HG02678 (cell line): ENCODE results near the gene GNG12.

Source experiments
- ATAC-seq: cut with Tn5 transposase; IDR thresholded peaks from one replicate; pipeline ENCODE4 v1.9.1; 2021; ENCODE audit warnings: mild to moderate bottlenecking, moderate library complexity; ENCODE audit not compliant: unreplicated experiment

The GNG12 gene

GRCh38 chr1:67755619-67756018, 77.6 kb downstream of the GNG12 start:
- no peak for ATAC-seq

- ATAC-seq = no peak
Observed at GRCh38 chr1:67755160-67755559, 78.1 kb downstream of the GNG12 start.

- ATAC-seq = no peak
Observed at GRCh38 chr1:67754526-67754920, 78.7 kb downstream of the GNG12 start.

GRCh38 chr1:67753776-67754525, 79.3 kb downstream of the GNG12 start:
- no peak for ATAC-seq

DNA sequence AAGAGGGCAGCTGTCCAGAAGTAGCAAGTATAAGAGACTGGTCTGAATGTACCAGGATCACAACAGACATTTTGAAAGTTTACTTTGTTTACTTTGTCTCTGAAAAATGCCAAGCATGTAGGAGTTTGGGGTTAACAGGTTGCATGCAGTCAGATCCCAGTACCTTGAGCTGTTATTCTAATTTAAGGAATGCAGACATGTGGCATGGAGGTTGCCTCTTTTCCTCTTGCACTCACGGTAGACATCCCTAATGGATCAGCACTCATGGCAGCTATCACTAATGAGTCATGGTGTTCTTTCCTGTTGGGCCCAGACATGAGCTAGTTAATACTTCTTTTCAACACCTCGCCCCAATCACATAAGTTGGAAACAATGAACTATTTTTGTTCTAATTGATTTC, 81.0 kb downstream of the GNG12 start:
- no peak for ATAC-seq

GRCh38 chr1:67750691-67751054, 82.6 kb downstream of the GNG12 start:
- ATAC-seq = no peak

DNA sequence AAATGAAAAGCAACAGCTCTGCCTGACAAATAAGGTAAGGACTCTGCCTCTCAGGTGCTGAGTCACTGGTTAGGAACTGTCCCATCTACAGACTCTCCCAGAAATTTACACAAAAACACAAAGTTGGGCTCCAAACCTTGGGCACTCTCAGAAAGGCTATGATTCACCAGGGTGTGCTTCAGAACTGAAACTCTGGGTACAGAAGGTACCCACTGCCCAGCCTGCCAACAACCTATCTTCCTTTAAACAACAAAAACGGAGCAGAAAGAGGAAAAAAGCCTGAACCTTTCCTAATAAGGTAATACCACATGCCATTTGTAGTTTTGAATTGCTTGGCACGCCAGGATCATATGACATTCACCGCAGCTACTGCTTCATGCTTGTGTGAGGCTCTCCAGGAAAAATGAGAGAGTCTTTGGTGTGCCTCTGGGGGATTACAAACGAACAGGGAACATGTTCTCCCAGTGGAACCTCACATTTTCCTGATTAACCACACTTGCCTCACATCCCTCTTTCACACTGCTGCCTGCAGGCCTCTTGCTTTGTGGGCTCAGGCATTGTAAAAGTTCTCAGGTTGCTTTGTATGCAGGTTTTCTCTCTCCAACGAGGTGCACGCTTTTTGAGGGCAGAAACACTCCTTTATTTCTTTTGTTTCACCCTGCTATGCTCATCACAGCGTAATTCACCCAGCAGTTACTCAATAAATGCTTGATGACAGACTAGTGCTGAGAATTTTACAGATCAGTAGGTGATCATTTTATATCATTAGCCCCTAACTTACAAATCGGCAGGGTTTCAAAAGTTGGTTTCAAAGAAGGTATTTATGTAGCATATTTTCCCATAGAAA, 83.2 kb downstream of the GNG12 start:
- no peak for ATAC-seq

DNA sequence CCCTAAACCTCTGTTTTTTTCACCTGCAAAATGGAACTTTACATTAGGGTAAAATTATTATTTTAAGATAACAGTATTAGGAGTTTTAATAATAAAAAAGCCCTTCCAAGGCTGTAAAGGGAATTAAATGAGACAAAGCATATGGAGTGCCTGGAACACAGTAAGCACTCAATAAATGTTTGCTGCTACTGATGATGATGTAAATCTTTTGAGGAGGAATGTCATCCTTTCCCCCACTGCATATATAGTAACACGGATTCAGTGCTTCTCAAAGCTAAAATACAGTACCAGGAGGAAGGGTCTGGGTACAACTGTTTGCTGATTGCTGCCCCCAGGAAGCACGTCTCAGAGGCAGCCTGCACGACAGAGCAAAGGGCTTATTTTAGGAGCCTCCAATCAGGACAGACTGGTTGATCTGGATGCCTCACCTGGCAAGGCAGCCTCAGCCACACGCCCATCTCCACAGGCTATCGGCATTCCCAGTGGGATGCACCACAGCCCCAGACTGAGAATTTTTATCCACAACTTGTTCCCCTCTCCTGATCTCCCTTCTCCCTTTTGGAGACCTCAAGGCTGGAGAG, 83.9 kb downstream of the GNG12 start:
- ATAC-seq = no peak

DNA sequence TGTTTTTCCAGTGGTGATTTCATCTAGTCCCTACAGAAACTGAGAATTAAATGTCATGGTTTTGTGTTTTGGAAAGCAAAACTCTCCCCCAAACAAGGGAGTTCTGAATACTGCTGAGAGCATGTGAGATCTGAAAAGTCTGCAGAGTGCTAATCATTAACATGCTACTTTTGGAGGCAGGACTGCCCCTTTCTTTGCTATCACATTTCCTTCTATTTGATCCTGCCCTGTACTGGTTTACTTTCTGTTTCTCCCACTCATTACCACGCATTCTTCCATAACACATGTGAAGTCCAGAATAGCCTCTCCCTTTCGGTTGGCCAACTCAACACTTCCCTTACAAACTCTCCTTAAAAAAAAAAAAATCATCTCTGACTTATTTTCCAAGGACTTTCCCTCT, 84.6 kb downstream of the GNG12 start:
- ATAC-seq = peak; percentile 94

GRCh38 chr1:67747671-67748546, 85.4 kb downstream of the GNG12 start:
- no peak for ATAC-seq

DNA sequence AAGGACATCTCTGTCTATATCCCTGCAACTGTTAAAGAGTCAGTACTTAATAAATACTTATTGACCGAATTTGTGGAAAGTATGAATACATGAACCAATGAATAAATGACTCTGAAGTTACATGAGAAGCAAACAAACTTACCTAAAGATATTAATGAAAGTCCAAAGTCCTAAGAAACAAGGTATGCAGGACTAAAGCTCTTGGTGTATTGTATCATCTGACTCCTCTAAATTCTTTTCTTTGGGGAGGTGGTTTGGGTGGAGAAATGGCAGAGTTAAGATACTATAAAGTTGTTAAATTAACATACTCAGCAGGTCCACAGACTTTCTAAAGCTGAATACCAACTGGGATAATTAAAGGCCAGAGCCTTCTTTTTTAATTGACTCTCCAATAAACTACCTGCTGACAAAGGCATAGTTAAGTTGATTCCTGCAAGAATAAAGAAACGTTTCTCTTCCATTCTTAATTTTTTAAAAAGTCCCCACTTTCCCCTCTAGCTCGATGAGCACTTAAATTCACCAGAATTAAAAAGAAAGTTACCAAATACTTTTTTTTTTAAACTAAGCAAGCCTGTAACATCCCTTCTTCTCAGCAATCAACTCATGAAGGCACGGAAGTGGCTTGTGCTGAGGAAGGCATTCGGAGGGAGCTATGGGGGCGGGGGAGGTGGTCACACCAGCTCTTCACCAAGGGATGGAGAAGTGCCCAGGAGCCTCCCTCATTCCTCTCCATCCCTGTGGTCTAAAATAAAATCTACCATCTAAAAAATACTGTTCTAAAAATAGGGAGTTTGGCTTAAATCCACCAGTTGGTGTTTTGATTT, 87.2 kb downstream of the GNG12 start:
- no peak for ATAC-seq

DNA sequence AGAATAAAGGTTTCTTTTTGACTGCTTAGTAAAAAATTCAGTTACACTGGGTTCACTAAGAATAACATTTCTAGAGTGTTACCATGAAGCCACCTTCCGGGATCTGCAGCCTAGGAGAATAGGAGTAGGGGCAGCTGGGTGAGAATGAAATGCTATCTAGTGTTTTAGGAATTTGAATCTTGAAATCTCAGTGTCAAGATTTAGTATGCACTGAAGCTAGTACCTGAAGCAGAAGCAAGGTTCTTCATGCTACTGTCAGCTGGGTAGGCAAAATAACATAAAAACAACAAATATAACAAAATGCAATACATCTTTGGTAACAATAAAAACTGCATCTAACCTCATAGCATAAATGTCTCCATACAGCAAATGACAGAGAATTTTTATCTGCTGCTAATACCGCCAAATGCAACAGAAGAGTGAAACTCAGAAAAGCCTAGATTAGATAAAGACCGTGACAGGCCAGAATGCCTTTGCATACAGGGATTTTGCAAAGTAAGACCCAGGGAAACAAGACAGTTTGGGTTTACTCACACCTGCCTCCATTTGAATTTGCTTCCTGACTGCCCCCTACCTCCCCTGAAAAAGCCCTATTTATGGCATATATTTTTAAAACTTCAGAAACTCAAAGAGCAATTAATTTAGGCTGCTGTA, 90.1 kb downstream of the GNG12 start:
- ATAC-seq = peak; percentile 66

GRCh38 chr1:67741736-67742135, 91.5 kb downstream of the GNG12 start:
- no peak for ATAC-seq

- no peak for ATAC-seq
Observed at GRCh38 chr1:67741121-67741520, 92.1 kb downstream of the GNG12 start.

DNA sequence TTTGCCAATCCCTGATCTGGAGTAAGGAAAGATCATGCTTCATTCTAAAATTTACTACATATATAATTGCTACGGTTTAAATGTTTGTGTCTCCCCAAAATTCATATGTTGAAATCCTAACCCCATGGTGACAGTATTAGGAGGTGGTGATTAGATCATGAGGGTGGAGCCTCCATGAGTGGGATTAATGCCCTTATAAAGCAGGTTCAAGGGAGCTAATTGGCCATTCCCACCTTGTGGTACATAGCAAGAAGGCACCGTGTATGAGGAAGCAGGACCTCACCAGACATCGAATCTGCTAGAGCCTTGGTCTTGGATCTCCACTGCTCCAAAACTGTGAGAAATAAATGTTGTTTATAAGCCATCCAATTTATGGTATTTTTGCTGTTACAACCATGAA, 92.7 kb downstream of the GNG12 start:
- no peak for ATAC-seq

DNA sequence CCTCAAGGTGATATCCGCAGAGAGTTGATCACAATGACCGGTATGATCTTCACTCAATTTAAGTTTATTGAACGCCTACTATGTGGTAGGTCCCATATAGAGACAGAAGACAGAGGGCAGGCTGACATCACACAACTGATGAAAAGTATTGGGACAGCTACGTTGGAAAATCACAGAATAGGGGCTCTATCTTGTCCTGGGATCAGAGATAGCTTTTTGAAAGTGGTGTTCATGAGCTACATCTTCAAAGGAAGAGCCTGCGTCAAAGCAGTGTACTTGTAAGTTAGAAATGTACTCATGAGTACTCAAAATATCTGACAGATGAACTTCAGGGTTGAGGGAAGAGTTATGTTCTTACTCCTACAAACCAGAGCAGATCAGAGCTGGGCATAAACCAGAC, 93.9 kb downstream of the GNG12 start:
- ATAC-seq = no peak

DNA sequence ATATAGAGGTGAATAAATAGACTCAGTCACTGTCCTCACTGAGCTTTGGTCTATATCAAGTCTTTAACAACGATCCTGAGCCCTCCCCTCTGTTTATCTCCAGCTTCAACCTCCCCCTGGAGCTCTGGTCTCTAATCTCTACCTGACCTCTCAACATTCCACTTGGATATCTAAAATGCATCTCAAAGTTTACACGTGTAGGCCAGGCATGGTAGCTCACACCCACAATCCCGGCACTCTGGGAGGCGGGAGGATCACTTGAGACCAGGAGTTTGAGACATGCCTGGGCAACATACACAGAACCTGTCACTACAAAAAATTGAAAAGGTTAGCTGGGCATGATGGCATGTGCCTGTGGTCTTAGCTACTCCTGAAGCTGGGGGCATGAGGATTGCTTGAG, 94.9 kb downstream of the GNG12 start:
- ATAC-seq = no peak

DNA sequence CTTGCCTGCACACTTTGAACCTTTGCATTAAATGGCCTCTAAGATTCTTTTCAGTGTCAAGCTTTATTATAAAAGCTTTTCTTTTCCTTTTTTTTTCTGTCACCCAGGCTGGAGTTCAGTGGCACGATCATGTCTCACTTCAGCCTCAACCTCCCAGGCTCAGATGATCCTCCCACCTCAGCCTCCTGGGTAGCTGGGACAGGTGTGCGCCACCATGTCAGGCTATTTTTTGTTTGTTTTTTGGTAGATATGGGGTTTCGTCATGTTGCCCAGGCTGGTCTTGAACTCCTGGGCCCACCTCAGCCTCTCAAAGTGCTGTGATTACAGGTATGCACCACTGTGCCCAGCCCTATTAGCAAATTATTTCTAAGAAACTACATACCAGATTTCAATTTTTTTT, 95.4 kb downstream of the GNG12 start:
- ATAC-seq = no peak

GRCh38 chr1:67736750-67737149, 96.5 kb downstream of the GNG12 start:
- ATAC-seq = no peak
